GM12801 (cell line): ENCODE results near the gene GASK1A.

Experiments
- CTCF ChIP-seq: IDR thresholded peaks from one replicate; pipeline ENCODE4 v1.5.1; 2011; ENCODE audit warnings: control low read depth; ENCODE audit not compliant: insufficient read length; ENCODE audit errors: extremely low read depth

Gene GASK1A

GRCh38 chr3:43043071-43043766 is 64.1 kb downstream of the GASK1A start:
- TF ChIP-seq CTCF = no peak

GRCh38 chr3:43043793-43044192 is 64.7 kb downstream of the GASK1A start:
- TF ChIP-seq CTCF = no peak

- TF ChIP-seq CTCF = no peak
Observed at GRCh38 chr3:43046583-43046982, 67.5 kb downstream of the GASK1A start.

GRCh38 chr3:43048470-43048869 is 69.4 kb downstream of the GASK1A start:
- no peak for TF ChIP-seq CTCF

- no peak for TF ChIP-seq CTCF
Observed at GRCh38 chr3:43053291-43053690, 74.2 kb downstream of the GASK1A start.

GRCh38 chr3:43054754-43055153 is 75.6 kb downstream of the GASK1A start:
- no peak for TF ChIP-seq CTCF

DNA sequence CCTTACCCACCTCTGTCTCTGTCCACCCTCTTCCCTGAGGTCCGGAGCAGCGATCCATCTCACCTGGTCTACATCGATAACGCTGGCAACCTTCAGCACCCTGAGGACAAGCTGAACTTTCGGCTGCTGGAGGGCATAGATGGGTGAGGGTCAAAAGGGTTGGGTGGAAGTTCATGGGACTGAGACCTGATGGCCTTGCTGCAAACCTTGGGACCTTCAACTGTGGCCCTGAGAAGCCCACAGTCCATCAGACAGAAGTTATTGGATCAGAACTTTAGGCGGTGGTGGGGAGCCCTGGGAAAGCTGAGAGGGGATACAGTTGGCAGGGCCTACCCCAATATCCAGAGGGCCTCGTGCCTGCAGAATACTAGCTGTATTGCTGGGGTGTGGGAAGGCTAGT is 76.3 kb downstream of the GASK1A start:
- TF ChIP-seq CTCF = no peak
